ENCODE measurements around the gene TSR3. TPM values are rescaled to one million over a fixed set of nuclear protein-coding genes. Genes with fewer than 3 reads are reported as not detected.

The TSR3 gene
- total RNA-seq, 4 donors from 2014 or later: 78.2 to 112 (median 106) TPM

DNA sequence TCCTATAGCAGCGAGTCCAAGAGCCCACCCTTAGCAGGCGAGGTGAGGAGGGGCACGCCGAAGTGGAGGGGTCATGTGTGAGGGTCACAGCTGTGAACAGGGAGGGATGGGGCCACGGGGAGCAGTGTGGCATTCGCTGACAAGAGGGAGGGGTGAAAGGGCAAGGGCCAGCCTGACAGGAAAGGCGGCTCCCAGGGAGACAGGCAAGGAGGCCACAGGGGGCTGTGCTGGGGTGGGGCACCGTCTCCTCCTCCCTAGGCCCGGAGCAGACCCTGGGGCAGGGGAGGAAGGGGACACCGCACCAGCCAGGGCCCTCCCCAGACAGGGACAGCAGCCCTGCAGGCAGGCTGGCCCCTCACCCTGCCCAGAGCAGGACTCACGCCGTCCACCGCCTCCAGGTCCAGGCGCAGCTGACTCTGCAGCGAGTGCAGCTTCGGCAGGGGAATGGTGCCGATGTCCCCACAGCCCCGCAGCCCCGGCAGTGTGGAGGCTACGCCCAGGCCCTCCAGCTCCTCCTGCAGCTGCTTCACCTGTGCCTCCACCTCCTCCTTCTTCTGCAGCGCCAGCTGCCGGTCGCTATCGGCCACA, 15.1 kb upstream of the TSR3 start:
- no peak for DNase-seq (ENCODE audit: extremely low spot score)
- Histone ChIP-seq H3K27ac (replicated peaks in 1 of 4) (no peak overlapping the region), H3K4me1 (no peaks in the 10 kb centered on the region), H3K9me3 (no peaks in the 10 kb centered on the region), H3K4me3 (no peak overlapping the region), H3K36me3 (peaks cover 52 to 96% (median 85%) of the 10 kb centered on the region in 4 donors), H3K27me3 (no peaks in the 10 kb centered on the region)
- WGBS: 90% methylated on average over 13 of the region's 24 CpGs
- TF ChIP-seq POLR2AphosphoS5 (IDR thresholded peaks at IDR 0.05): no peak
- no peak for TF ChIP-seq POLR2A (IDR thresholded peaks at IDR 0.05; ENCODE audit: low read depth)
- no peak for TF ChIP-seq EP300 (IDR thresholded peaks at IDR 0.05)
- TF ChIP-seq, protein P1, sequence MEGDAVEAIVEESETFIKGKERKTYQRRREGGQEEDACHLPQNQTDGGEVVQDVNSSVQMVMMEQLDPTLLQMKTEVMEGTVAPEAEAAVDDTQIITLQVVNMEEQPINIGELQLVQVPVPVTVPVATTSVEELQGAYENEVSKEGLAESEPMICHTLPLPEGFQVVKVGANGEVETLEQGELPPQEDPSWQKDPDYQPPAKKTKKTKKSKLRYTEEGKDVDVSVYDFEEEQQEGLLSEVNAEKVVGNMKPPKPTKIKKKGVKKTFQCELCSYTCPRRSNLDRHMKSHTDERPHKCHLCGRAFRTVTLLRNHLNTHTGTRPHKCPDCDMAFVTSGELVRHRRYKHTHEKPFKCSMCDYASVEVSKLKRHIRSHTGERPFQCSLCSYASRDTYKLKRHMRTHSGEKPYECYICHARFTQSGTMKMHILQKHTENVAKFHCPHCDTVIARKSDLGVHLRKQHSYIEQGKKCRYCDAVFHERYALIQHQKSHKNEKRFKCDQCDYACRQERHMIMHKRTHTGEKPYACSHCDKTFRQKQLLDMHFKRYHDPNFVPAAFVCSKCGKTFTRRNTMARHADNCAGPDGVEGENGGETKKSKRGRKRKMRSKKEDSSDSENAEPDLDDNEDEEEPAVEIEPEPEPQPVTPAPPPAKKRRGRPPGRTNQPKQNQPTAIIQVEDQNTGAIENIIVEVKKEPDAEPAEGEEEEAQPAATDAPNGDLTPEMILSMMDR (IDR thresholded peaks at IDR 0.05): no peak
- intact Hi-C loops (cut with DNase I): no loop called here

DNA sequence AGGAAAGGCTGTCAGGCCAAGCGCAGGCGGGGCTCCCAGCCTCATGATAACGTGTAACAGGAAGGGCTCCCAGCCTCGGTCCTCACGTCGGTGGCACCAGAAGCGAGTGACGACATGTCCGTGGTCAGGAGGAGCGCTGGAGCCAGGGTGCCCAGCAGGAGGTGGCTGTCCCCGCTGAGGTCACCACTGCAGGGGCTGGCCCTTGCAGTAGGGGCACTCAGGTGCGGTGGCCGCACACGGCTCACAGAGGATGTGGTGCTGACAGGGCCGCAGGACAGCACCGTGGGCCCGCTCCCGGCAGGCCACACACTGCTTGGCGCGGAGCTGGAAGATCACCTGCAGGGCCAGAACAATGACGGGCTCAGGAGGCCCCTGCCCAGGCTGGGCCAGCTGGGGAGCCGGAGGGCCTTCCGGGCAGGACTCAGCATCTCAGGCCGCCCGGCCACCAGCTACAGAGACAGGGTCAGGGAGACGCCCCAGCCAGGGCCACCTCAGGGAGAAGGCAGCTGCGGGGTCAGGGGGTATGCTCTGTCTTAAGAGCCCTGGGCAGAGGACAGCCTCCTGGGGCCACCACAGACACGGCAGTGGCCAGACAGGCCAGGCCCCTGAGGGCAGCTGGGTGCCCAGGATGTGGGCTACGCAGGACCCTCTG, 14.5 kb upstream of the TSR3 start:
- 94% methylated on average over 6 of the region's 29 CpGs for WGBS

DNA sequence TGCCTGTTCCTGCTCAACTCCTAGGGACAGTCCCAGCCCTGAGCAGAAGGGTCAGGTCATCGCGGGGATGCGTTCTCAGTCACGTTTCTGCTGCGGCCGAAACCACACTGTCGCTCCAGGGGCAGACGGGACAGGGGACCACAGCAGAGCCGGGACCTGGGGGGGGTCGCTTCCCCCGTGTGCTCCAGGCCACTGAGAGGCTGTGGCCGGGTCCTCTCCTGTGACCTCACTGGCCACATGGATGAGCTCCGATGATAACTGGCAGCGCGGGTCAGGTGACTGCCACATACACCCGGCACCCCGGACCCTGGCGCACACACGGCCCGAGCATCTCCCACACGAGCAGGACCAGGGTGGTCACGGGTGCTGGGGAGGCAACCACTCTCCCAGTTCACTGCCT, 12.8 kb upstream of the TSR3 start:
- peaks cover 43 to 96% (median 88%) of the 10 kb centered on the region in 4 donors for H3K36me3 ChIP-seq
- intact Hi-C loops (cut with DNase I): no loop called here
- 88% methylated on average over 15 of the region's 22 CpGs for WGBS

More for the DNA sequence above, 14.5 kb upstream of the TSR3 start:
- H3K27me3 ChIP-seq: no peaks in the 10 kb centered on the region
- peaks cover 53 to 96% (median 86%) of the 10 kb centered on the region in 4 donors for H3K36me3 ChIP-seq
- no peaks in the 10 kb centered on the region for H3K9me3 ChIP-seq
- H3K27ac ChIP-seq (replicated peaks in 1 of 4): no peak overlapping the region
- no peaks in the 10 kb centered on the region for H3K4me1 ChIP-seq
- H3K4me3 ChIP-seq: no peak overlapping the region
- TF ChIP-seq, protein P1 (IDR thresholded peaks at IDR 0.05): no peak
- TF ChIP-seq EP300 (IDR thresholded peaks at IDR 0.05): no peak
- no peak for TF ChIP-seq POLR2A (IDR thresholded peaks at IDR 0.05; ENCODE audit: low read depth)
- no peak for TF ChIP-seq POLR2AphosphoS5 (IDR thresholded peaks at IDR 0.05)
- intact Hi-C loops (cut with DNase I): no loop called here
- DNase-seq (ENCODE audit: extremely low spot score): no peak

DNA sequence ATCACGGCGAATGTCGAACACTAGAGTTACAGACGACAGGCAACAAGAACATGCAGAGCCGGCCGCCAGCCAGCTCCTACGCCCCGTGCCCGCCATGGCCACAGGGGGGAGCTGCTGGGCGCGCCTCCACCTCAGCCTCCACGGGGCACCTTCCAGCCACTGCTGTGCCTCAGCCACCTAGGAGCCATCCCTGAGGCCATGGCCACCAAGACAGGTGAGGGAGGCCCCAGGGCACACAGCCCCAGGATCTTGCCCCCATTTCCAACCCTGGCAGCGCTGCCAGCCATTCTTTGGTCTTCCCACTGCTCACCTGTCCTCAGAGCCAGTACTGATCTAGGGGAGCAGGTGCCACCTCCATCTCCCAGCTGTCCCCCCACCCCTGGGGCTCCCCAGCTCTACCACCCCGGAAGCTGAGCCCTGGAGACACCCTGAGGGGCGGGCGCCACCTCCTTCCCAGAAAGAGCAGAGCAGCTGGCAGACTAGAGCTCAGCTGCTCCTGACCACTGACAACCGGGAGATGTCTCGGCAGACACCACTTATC, 11.9 kb upstream of the TSR3 start:
- H3K4me1 ChIP-seq: no peaks in the 10 kb centered on the region
- no peaks in the 10 kb centered on the region for H3K9me3 ChIP-seq
- TF ChIP-seq, protein P1 (IDR thresholded peaks at IDR 0.05): peak; percentile 55 to 76 (median 65)
- TF ChIP-seq POLR2AphosphoS5 (IDR thresholded peaks at IDR 0.05): no peak
- 88% methylated on average over 9 of the region's 18 CpGs for WGBS
- intact Hi-C loops (cut with DNase I): no loop called here
- peak overlapping the region in 1 of 4 donors; percentile 15 for H3K27ac ChIP-seq (replicated peaks in 1 of 4)
- peaks cover 43 to 95% (median 88%) of the 10 kb centered on the region in 4 donors for H3K36me3 ChIP-seq
- H3K4me3 ChIP-seq: no peak overlapping the region
- DNase-seq (ENCODE audit: extremely low spot score): no peak
- H3K27me3 ChIP-seq: no peaks in the 10 kb centered on the region

More for the DNA sequence above, 12.8 kb upstream of the TSR3 start:
- DNase-seq (ENCODE audit: extremely low spot score): no peak
- Histone ChIP-seq H3K4me3 (no peak overlapping the region), H3K27ac (replicated peaks in 1 of 4) (no peak overlapping the region), H3K4me1 (no peaks in the 10 kb centered on the region), H3K9me3 (no peaks in the 10 kb centered on the region), H3K27me3 (no peaks in the 10 kb centered on the region)
- TF ChIP-seq POLR2AphosphoS5 (IDR thresholded peaks at IDR 0.05) (no peak), EP300 (IDR thresholded peaks at IDR 0.05) (no peak), POLR2A (IDR thresholded peaks at IDR 0.05; ENCODE audit: low read depth) (no peak)
- TF ChIP-seq, protein P1 (IDR thresholded peaks at IDR 0.05): no peak
